Keratinocyte (primary cell): ENCODE data around the gene PRKCZ. TPM values are rescaled to one million over a fixed set of nuclear protein-coding genes. Genes with fewer than 3 reads are reported as not detected.
A peak's percentile ranks its signal among the peaks of the same experiment; 100 is the strongest.

Experiments used
- DNase-seq: peaks from one replicate; pipeline ENCODE4 v3.0.0-alpha.2; 2011; ENCODE audit warnings: low read depth, missing footprints, low spot score
- FAIRE-seq: peaks from 2 replicates; lab custom pipeline; 2011; peaks lifted over from hg19 to GRCh38; lab: Jason Lieb, UNC
- H2AFZ ChIP-seq: 2 replicates; pipeline ENCODE4 v1.6.0; 2012; ENCODE audit warnings: low read length, control low read depth, inconsistent platforms; ENCODE audit not compliant: control insufficient read depth
- H3K27ac ChIP-seq: 2 replicates; pipeline ENCODE4 v1.5.1; 2011; ENCODE audit warnings: low read length; ENCODE audit not compliant: control insufficient read depth, insufficient read depth
- H3K27me3 ChIP-seq: 3 replicates; pipeline ENCODE4 v1.6.0; 2011; ENCODE audit warnings: low read length; ENCODE audit not compliant: control insufficient read depth, insufficient read depth; ENCODE audit errors: extremely low read depth
- H3K36me3 ChIP-seq, 2 experiments: 2 replicates in 1 of 2; 3 replicates in 1 of 2; pipeline ENCODE4 v1.5.1; 2011; ENCODE audit warnings: low read length in 2 of 2, mild to moderate bottlenecking in 1 of 2; ENCODE audit not compliant: control insufficient read depth in 2 of 2, insufficient read depth in 2 of 2; ENCODE audit errors: extremely low read depth in 1 of 2
- H3K4me1 ChIP-seq: 3 replicates; pipeline ENCODE4 v1.5.1; 2011; ENCODE audit warnings: low read length; ENCODE audit not compliant: control insufficient read depth, insufficient read depth; ENCODE audit errors: extremely low read depth
- H3K4me2 ChIP-seq: 3 replicates; pipeline ENCODE4 v1.6.0; 2011; ENCODE audit warnings: low read depth, low read length; ENCODE audit not compliant: control insufficient read depth, insufficient read depth; ENCODE audit errors: extremely low read depth
- H3K4me3 ChIP-seq, 3 experiments: fragments of 200-600 bp in 1 of 3; sonication (generic) in 1 of 3; 2 replicates in 2 of 3; 3 replicates in 1 of 3; pipeline ENCODE4 v1.5.1; 2011 to 2016; ENCODE audit warnings: low read length in 3 of 3, mild to moderate bottlenecking in 3 of 3, control low read depth in 2 of 3, inconsistent platforms in 1 of 3, low read depth in 1 of 3, mixed read lengths in 1 of 3, mixed run types in 1 of 3, moderate library complexity in 1 of 3; ENCODE audit not compliant: control insufficient read depth in 2 of 3, insufficient read depth in 2 of 3; ENCODE audit errors: extremely low read depth in 1 of 3
- H3K79me2 ChIP-seq: 2 replicates; pipeline ENCODE4 v1.6.0; 2012; ENCODE audit warnings: low read length; ENCODE audit not compliant: control insufficient read depth, insufficient read depth
- H3K9ac ChIP-seq: 3 replicates; pipeline ENCODE4 v1.6.0; 2011; ENCODE audit warnings: low read length; ENCODE audit not compliant: control insufficient read depth, insufficient read depth; ENCODE audit errors: extremely low read depth
- H3K9me1 ChIP-seq: 3 replicates; pipeline ENCODE4 v1.6.0; 2011; ENCODE audit warnings: low read length; ENCODE audit not compliant: control insufficient read depth, insufficient read depth; ENCODE audit errors: extremely low read depth
- H3K9me3 ChIP-seq: 2 replicates; pipeline ENCODE4 v1.5.1; 2012; ENCODE audit warnings: low read depth, low read length; ENCODE audit not compliant: control insufficient read depth
- H4K20me1 ChIP-seq: 3 replicates; pipeline ENCODE4 v1.6.0; 2011; ENCODE audit warnings: low read length; ENCODE audit not compliant: control insufficient read depth, insufficient read depth; ENCODE audit errors: extremely low read depth
- CTCF ChIP-seq, 3 experiments: IDR thresholded peaks in 1 of 3; conservative IDR thresholded peaks in 1 of 3; optimal IDR thresholded peaks in 1 of 3; 2 replicates in 2 of 3; 3 replicates in 1 of 3; pipeline versions ENCODE3 to v1.5.1; 2011; ENCODE audit warnings: low read length in 3 of 3, mild to moderate bottlenecking in 3 of 3, moderate library complexity in 2 of 3, control low read depth in 1 of 3, inconsistent platforms in 1 of 3; ENCODE audit not compliant: insufficient read depth in 2 of 3; ENCODE audit errors: extremely low read depth in 1 of 3
- EZH2 ChIP-seq: IDR thresholded peaks from one replicate; pipeline ENCODE4 v1.6.1; 2012; ENCODE audit warnings: inconsistent platforms, mild to moderate bottlenecking, low read length, moderate library complexity
- dilution Hi-C: fragments of 300-500 bp; cut with MboI; formaldehyde crosslinking; loops from one replicate; pipeline ENCODE4 v1.7.0; 2020; ENCODE audit warnings: low sequenced_read_pairs; ENCODE audit not compliant: extremely low pct_ligation_motif_present
- polyA plus RNA-seq, 5 experiments: library from polyadenylated mRNA; depleted of rRNA in 3 of 5; stranded (reverse) in 3 of 5; stranded (forward) in 1 of 5; unstranded in 1 of 5; fragments of >200 nt; gene quantifications; 1 replicate in 1 of 5; 2 replicates in 3 of 5; 3 replicates in 1 of 5; pipeline versions ENCODE4 v1.2.1 to v1.2.3, GENCODE V29; 2011 to 2012; ENCODE audit warnings: missing spikeins in 2 of 5, low read depth in 1 of 5, low replicate concordance in 1 of 5

Gene PRKCZ
- polyA plus RNA-seq, 1 donor (not counting 4 experiments of a cell fraction or from before 2014, with no cell fraction given) = 36.3 TPM

- no peak for TF ChIP-seq CTCF (optimal IDR thresholded peaks at IDR 0.05 in 1 of 3, IDR thresholded peaks at IDR 0.05 in 1 of 3, conservative IDR thresholded peaks at IDR 0.05 in 1 of 3; ENCODE audit: extremely low read depth in 1 of 3, insufficient read depth in 2 of 3, low read length in 3 of 3)
- TF ChIP-seq EZH2 = no peak
- peaks cover 13% of the 10 kb centered on the region for H3K4me1 ChIP-seq
- peaks cover 26% of the 10 kb centered on the region for H3K79me2 ChIP-seq
- dilution Hi-C loops = no loop called here
- no peak for DNase-seq
- peaks cover 9% of the 10 kb centered on the region for H4K20me1 ChIP-seq
- peak overlapping the region; percentile 81 for H3K4me2 ChIP-seq
- FAIRE-seq = no peak
- peak overlapping the region; percentile 8 for H3K27ac ChIP-seq
- peaks cover 0 to 3% of the 10 kb centered on the region in 2 experiments for H3K36me3 ChIP-seq
- H3K9ac ChIP-seq = peak overlapping the region; percentile 71
- H3K9me3 ChIP-seq = no peaks in the 10 kb centered on the region
- peak overlapping the region; percentile 12 for H2AFZ ChIP-seq
- H3K9me1 ChIP-seq = peaks cover 9% of the 10 kb centered on the region
- peak overlapping the region; percentile 78 to 90 (median 86) for H3K4me3 ChIP-seq
- H3K27me3 ChIP-seq = no peaks in the 10 kb centered on the region
These were observed 827 bp downstream of the PRKCZ start for GRCh38 chr1:2050793-2051682.

DNA sequence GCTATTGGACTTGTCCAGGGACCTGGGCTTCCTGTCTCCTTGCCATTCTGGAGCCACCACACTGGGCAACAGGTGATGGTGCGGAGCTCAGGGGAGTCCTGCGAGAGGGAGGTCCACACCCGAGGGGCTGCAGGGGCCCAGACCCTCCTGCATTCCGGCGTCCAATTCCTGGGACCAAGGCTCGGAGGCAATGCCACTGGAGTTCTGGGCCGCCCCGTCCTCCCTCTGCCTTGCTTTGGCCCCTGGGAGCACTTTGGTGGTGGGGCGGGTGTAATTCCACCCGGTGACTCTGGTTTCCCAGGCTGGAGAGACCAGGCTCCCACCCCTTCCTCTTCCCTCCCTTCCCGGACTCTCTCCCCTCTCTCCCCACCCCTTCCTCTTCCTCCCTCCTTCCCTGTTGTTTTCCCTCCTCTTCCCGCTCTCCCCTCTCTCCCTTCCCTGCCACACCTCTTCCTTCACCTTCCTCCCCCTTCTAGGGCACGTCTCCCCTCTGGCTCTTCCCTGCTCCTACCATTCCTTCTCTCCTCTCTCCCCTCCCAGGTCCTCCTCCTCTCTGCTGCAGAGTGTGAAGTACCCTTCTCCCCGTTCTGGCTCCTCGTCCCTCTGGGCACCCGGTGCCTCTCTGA is 2.0 kb downstream of the PRKCZ start:
- dilution Hi-C loops = no loop called here
- Histone ChIP-seq H3K9me3 (no peaks in the 10 kb centered on the region), H3K36me3 (peaks cover 0 to 8% of the 10 kb centered on the region in 2 experiments), H3K9ac (no peak overlapping the region), H3K27ac (no peak overlapping the region), H3K4me3 (peak overlapping the region; percentile 13 to 90 (median 86)), H3K9me1 (peaks cover 9% of the 10 kb centered on the region), H3K27me3 (no peaks in the 10 kb centered on the region), H2AFZ (no peak overlapping the region), H3K4me2 (peak overlapping the region; percentile 81), H3K79me2 (peaks cover 26% of the 10 kb centered on the region), H4K20me1 (peaks cover 9% of the 10 kb centered on the region), H3K4me1 (peaks cover 13% of the 10 kb centered on the region)
- no peak for TF ChIP-seq EZH2
- TF ChIP-seq CTCF (optimal IDR thresholded peaks at IDR 0.05 in 1 of 3, IDR thresholded peaks at IDR 0.05 in 1 of 3, conservative IDR thresholded peaks at IDR 0.05 in 1 of 3; ENCODE audit: extremely low read depth in 1 of 3, insufficient read depth in 2 of 3, low read length in 3 of 3) = no peak
- FAIRE-seq = no peak
- DNase-seq = no peak
